Endothelial cell of umbilical vein (primary cell): Measurements from ENCODE around the gene LYPD4.

Source experiments
- CTCF ChIP-seq, 2 donors: IDR thresholded peaks; 1 replicate in 1 of 2; 2 replicates in 1 of 2; pipeline ENCODE4 v1.5.1; 2011; ENCODE audit warnings: low read length in 2 of 2, mild to moderate bottlenecking in 2 of 2, moderate library complexity in 2 of 2, control low read depth in 1 of 2, inconsistent platforms in 1 of 2, low read depth in 1 of 2; ENCODE audit not compliant: insufficient read depth in 1 of 2; ENCODE audit errors: extremely low read depth in 1 of 2
- EZH2 ChIP-seq: IDR thresholded peaks from 2 replicates; pipeline ENCODE4 v1.6.1; 2012; ENCODE audit warnings: borderline replicate concordance, low read depth, mild to moderate bottlenecking, moderate library complexity, low read length, inconsistent platforms; ENCODE audit not compliant: severe bottlenecking
- FOS ChIP-seq: IDR thresholded peaks from 2 replicates; pipeline ENCODE4 v1.6.1; 2011; ENCODE audit warnings: mild to moderate bottlenecking, low read length, moderate library complexity, borderline replicate concordance; ENCODE audit not compliant: insufficient read depth
- GATA2 ChIP-seq: IDR thresholded peaks from 2 replicates; pipeline ENCODE4 v1.7.0; 2011; ENCODE audit warnings: low read depth, mild to moderate bottlenecking, moderate library complexity, mixed read lengths, low read length; ENCODE audit not compliant: insufficient read length, insufficient read depth
- JUN ChIP-seq: IDR thresholded peaks from 2 replicates; pipeline ENCODE4 v1.6.1; 2011; ENCODE audit warnings: borderline replicate concordance, low read depth; ENCODE audit not compliant: insufficient read length, insufficient read depth
- MAX ChIP-seq: IDR thresholded peaks from 2 replicates; pipeline ENCODE4 v1.6.1; 2011; ENCODE audit not compliant: insufficient read depth, insufficient read length
- MYC ChIP-seq: IDR thresholded peaks from one replicate; pipeline ENCODE4 v1.6.1; 2011; ENCODE audit warnings: mild to moderate bottlenecking, low read depth, low read length
- POLR2A ChIP-seq: IDR thresholded peaks from 2 replicates; pipeline ENCODE4 v1.6.1; 2012; ENCODE audit warnings: low read depth, mild to moderate bottlenecking, control low read depth, low read length
- POLR2AphosphoS5 ChIP-seq: IDR thresholded peaks from 2 replicates; pipeline ENCODE4 v1.6.1; 2012; ENCODE audit warnings: low read depth, mild to moderate bottlenecking, control low read depth, low read length, moderate library complexity; ENCODE audit not compliant: insufficient read depth

- no peak for TF ChIP-seq POLR2AphosphoS5
- TF ChIP-seq CTCF (IDR thresholded peaks at IDR 0.05; ENCODE audit: extremely low read depth in 1 of 2, insufficient read depth in 1 of 2, low read depth in 1 of 2, low read length in 2 of 2): no peak
- no peak for TF ChIP-seq MAX
- no peak for TF ChIP-seq EZH2
- TF ChIP-seq FOS: no peak
- no peak for TF ChIP-seq POLR2A
- TF ChIP-seq JUN: no peak
- TF ChIP-seq MYC: no peak
- TF ChIP-seq GATA2: no peak
Observed at GRCh38 chr19:41813911-41814310, 30.6 kb downstream of the LYPD4 start.
